GM10266 (cell line): ENCODE results near the gene TH.

Experiments
- DNase-seq: peaks from one replicate; pipeline ENCODE4 v3.0.0; 2012; ENCODE audit errors: extremely low spot score
- CTCF ChIP-seq: IDR thresholded peaks from 2 replicates; pipeline ENCODE4 v1.5.1; 2012; ENCODE audit warnings: mild to moderate bottlenecking, low read depth; ENCODE audit not compliant: control insufficient read depth, insufficient read depth; ENCODE audit errors: missing control alignments

TH gene

GRCh38 chr11:2149460-2149859 is 22.2 kb downstream of the TH start:
- DNase-seq, result no peak
- TF ChIP-seq CTCF, result no peak

- no peak for DNase-seq
- TF ChIP-seq CTCF, result no peak
These were observed 23.0 kb downstream of the TH start for GRCh38 chr11:2148595-2148994.

- TF ChIP-seq CTCF, result no peak
- DNase-seq, result no peak
These were observed 24.2 kb downstream of the TH start for GRCh38 chr11:2147391-2147790.

GRCh38 chr11:2146051-2146450 is 25.6 kb downstream of the TH start:
- no peak for TF ChIP-seq CTCF
- no peak for DNase-seq

- TF ChIP-seq CTCF, result no peak
These were observed 26.9 kb downstream of the TH start for GRCh38 chr11:2144544-2145248.

GRCh38 chr11:2143799-2144543 is 27.6 kb downstream of the TH start:
- peak; percentile 20 for TF ChIP-seq CTCF
- no peak for DNase-seq

More at GRCh38 chr11:2144544-2145248, 26.9 kb downstream of the TH start:
- no peak for DNase-seq

GRCh38 chr11:2143477-2143798 is 28.2 kb downstream of the TH start:
- TF ChIP-seq CTCF, result no peak
- DNase-seq, result no peak
